GM13977 (cell line): ENCODE data around the gene UROC1.

Source experiments
- DNase-seq: peaks from one replicate; pipeline ENCODE4 v3.0.0; 2012; ENCODE audit warnings: low spot score
- in situ Hi-C: fragments of 300-500 bp; cut with MboI; formaldehyde crosslinking; loops from one replicate; pipeline ENCODE4 v1.12.0; 2022; ENCODE audit warnings: low sequenced_read_pairs, low pct_unique_long_range_greater_than_20kb, mixed read lengths, inconsistent platforms; ENCODE audit not compliant: unreplicated experiment
- TF ChIP-seq, protein P1 (sequence below): IDR thresholded peaks from 2 replicates; pipeline ENCODE4 v1.5.1; 2012; ENCODE audit warnings: mild to moderate bottlenecking, control low read depth; ENCODE audit not compliant: insufficient read depth; ENCODE audit errors: extremely low read depth, missing control alignments

The UROC1 gene

DNA sequence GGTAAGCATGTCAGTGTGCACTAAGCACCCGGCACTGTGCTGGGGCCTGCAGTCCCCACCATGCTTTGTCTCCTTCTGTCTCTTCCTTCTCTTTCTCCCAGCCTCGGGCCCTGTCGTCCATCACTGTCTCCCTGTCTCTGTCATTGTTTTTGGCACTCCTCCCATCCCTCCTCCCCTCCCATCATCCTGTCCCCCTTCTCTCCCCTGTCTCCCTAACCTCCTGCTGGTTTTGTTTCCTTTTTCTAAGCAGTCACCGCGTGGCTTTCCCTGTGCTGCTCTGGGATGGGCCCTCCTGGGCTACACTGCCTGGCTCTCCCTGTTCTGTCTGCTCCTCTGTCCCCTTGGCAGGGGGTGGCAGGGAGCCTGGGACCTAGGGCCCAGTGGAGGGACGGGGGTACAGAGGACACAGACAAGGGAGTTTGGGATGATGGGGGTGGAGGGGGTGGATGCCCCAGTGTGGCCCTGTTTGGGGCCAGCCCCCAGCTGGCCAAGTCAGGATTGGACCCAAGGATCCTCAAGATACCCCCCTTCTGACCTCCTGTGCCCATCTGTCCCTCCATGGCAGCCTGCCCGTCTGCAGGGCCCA lies 12.1 kb upstream of the UROC1 start:
- DNase-seq = no peak
- in situ Hi-C loops = no loop called here
- TF ChIP-seq, protein P1, sequence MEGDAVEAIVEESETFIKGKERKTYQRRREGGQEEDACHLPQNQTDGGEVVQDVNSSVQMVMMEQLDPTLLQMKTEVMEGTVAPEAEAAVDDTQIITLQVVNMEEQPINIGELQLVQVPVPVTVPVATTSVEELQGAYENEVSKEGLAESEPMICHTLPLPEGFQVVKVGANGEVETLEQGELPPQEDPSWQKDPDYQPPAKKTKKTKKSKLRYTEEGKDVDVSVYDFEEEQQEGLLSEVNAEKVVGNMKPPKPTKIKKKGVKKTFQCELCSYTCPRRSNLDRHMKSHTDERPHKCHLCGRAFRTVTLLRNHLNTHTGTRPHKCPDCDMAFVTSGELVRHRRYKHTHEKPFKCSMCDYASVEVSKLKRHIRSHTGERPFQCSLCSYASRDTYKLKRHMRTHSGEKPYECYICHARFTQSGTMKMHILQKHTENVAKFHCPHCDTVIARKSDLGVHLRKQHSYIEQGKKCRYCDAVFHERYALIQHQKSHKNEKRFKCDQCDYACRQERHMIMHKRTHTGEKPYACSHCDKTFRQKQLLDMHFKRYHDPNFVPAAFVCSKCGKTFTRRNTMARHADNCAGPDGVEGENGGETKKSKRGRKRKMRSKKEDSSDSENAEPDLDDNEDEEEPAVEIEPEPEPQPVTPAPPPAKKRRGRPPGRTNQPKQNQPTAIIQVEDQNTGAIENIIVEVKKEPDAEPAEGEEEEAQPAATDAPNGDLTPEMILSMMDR = no peak

DNA sequence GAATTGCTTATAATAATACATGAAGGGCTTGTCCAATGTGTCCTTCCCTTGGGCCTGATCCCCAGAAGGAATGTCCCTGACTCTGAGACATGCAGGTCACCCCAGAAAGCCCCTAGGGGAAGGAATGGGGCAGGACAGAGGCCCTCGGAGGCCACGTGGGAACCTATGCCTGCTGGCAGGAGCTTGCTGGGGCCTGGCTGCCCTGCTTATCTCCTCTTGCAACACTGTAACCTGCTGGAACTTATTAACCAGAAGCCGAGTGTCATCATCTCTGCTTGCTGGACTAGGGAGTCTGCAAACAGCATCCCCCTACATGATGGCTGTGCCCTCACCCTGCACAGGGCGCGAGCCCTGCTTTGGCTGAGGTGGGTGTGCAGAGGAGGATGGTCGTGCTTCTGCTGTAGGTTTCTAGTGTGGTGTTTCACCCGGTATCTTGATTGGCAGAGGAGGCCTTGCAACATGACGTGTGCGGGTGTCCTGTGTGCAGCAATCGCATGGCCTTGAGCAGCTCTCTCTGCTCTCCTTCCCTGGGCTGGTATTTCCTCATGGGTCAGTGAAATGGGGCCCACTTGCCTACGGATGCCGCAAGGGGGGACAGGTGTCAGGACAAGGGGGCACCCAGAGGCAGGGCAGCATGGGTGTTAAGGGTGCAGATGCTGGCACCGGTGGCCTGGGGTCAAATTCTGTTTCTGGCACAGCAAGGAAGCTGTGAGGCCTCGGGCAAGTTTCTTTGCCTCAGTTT lies 11.4 kb upstream of the UROC1 start:
- no peak for DNase-seq
- in situ Hi-C loops = no loop called here
- TF ChIP-seq, protein P1 = no peak

DNA sequence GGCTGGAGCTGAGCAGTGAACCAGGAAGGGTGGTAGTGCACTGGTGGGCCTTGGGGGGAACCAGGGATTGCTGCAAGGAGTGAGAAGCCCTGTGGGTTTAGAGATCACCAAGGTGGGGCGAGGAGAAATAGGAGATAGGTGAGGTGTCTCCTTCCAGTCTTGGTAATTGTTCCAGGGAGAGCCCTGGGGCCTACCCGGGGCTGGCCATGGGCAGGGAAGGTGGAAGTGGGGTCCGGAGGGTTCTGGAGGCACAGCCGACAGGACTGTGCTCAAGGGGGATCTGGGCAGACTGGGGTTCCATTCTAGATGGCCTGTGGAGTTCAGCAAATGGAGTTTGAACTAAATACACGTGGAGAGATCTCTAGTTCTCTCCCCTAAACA lies 10.8 kb upstream of the UROC1 start:
- DNase-seq = no peak
- TF ChIP-seq, protein P1 = no peak
- in situ Hi-C loops = no loop called here

DNA sequence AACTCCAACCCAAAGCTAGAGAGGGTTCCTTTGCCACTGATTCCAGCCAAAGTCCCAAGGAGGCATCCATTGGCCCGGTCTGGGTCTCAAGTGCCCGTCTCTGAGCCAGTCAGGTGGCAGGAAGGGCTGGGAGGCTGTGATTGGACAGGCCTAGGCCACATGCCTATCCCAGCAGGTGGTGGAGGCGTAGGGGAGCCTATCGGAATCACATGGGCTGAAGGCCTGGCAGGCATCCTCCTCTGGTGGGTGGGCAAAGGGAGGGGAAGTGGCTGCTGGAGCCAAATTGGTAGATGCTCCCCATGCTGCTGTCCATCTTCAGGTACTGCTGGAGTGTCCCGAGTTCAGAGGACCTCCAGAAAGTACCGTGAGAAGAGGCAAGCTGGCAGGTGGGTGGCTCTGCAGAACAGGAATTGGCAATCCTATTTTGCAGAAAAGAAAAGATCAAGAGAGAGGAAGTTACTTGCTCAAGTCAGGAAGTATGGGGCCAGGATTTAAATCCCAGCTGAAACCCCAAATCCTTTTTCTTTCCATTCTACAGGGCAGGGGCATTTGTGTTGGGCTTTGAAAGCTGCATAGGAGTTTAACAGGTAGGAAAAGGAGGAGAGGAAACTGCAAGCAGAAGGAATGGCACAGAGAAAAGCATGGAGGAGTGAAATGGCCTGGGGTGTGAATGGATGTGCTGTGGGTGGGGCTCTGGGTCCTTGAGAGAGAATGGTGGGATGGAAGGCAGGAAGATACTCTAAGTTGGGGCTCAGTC lies 10.1 kb upstream of the UROC1 start:
- in situ Hi-C loops = no loop called here
- TF ChIP-seq, protein P1 = no peak
- no peak for DNase-seq

DNA sequence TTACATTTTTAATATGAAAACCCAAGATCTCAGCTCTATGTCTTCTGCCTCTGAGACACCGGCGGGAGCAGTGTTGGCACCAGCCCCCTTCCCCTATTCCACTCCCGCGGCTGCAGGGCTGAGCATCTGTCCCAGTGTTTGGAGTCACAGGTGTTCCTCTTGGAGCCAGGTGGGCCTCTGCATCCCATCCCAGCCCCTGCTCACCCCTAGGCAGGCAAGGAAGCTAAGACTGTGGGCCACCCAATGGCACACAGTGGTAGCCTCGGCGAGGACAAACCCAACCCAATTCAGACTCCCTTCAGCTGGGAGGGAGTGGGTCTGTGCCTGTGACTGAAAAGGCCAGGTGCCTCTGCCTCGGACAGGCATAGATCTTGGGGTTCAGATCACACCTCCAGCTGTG lies 9.4 kb upstream of the UROC1 start:
- TF ChIP-seq, protein P1 = no peak
- in situ Hi-C loops = no loop called here
- no peak for DNase-seq

DNA sequence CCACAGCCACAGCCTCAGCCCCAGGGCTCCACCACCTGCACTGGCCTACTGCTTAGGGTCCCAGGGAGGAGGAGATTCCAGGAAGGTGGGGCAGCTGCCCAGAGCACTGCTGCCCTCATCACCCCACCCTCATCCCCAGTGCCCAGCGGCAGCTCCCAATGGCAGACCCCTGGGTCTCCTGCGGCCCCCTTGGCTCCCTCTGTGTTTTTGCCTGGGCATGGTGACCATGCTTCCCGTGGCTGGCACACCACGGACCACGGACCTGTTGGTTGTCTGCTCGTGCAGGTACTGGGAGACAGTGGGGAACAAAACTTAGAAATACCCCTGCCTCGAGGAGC lies 9.1 kb upstream of the UROC1 start:
- in situ Hi-C loops = no loop called here
- no peak for DNase-seq
- TF ChIP-seq, protein P1 = no peak
